ACC112 (cell line): ENCODE results near the gene PELI3.

ENCODE experiments used
- H2AFZ ChIP-seq: fragments of 200-600 bp; sonication (generic); one replicate; pipeline ENCODE4 v1.6.0; 2017; ENCODE audit warnings: antibody characterized with exemption, low read length; ENCODE audit not compliant: unreplicated experiment
- H3K27ac ChIP-seq: fragments of 200-600 bp; sonication (generic); 2 replicates; pipeline ENCODE4 v1.5.1; 2014; ENCODE audit warnings: low read depth, mild to moderate bottlenecking, antibody characterized with exemption, low read length, moderate library complexity
- H3K27me3 ChIP-seq: fragments of 200-600 bp; sonication (generic); 2 replicates; pipeline ENCODE4 v1.6.1; 2014; ENCODE audit warnings: mild to moderate bottlenecking, antibody characterized with exemption, low read length, moderate library complexity, mixed read lengths; ENCODE audit not compliant: insufficient read depth
- H3K36me3 ChIP-seq: fragments of 200-600 bp; sonication (generic); 2 replicates; pipeline ENCODE4 v1.6.1; 2016; ENCODE audit warnings: mild to moderate bottlenecking, antibody characterized with exemption, low read length, moderate library complexity, mixed read lengths; ENCODE audit not compliant: insufficient read depth
- H3K4me1 ChIP-seq: fragments of 200-600 bp; sonication (generic); one replicate; pipeline ENCODE4 v1.6.1; 2016; ENCODE audit warnings: low read length, mixed read lengths; ENCODE audit not compliant: insufficient read depth, unreplicated experiment, control insufficient read depth
- H3K4me3 ChIP-seq: fragments of 200-600 bp; sonication (generic); 2 replicates; pipeline ENCODE4 v1.5.1; 2014; ENCODE audit warnings: mild to moderate bottlenecking, low read depth, low read length
- H3K79me2 ChIP-seq: fragments of 200-600 bp; sonication (generic); one replicate; pipeline ENCODE4 v1.6.0; 2016; ENCODE audit warnings: low read length; ENCODE audit not compliant: control insufficient read depth, unreplicated experiment, insufficient read depth

Gene PELI3

GRCh38 chr11:66475349-66476172 is 8.9 kb downstream of the PELI3 start:
- Histone ChIP-seq H3K4me1 (peaks cover 5% of the 10 kb centered on the region), H3K36me3 (no peaks in the 10 kb centered on the region), H2AFZ (no peak overlapping the region), H3K27ac (no peak overlapping the region), H3K27me3 (no peaks in the 10 kb centered on the region), H3K79me2 (no peaks in the 10 kb centered on the region), H3K4me3 (no peak overlapping the region)

DNA sequence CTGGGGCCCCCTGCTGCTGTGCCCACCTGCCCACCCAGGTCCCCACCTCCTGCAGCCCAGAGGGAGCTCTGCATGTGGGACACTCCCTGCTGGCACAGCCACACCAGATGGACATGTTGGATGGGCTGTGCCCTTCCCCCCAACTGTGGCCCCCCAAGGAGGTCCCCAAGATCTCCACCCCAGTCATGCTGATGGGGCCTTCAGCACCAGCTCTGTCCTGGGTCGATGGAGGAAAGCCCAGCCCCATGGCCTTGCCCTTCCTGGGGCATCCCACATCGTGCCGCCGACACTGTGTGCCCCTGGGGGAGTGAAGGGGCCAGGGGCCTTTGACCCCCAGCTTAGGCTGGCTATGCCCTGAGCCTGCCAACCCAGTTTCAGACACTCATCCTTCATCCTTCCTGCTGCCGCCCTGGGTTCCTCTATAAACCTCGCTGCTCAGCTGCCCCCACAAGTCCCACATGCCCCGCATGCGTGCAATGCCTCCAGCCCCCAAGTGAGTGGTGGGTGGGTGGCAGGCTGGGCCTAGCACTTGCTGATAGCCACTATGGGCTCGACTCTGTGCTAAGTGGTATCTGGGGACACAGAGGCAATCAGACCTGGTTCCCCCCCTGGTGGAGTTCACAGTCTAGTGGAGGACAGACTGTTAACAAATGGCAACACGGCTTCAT is 9.6 kb downstream of the PELI3 start:
- H2AFZ ChIP-seq = no peak overlapping the region
- no peaks in the 10 kb centered on the region for H3K36me3 ChIP-seq
- no peaks in the 10 kb centered on the region for H3K27me3 ChIP-seq
- H3K4me1 ChIP-seq = peaks cover 5% of the 10 kb centered on the region
- no peak overlapping the region for H3K4me3 ChIP-seq
- no peaks in the 10 kb centered on the region for H3K79me2 ChIP-seq
- no peak overlapping the region for H3K27ac ChIP-seq

DNA sequence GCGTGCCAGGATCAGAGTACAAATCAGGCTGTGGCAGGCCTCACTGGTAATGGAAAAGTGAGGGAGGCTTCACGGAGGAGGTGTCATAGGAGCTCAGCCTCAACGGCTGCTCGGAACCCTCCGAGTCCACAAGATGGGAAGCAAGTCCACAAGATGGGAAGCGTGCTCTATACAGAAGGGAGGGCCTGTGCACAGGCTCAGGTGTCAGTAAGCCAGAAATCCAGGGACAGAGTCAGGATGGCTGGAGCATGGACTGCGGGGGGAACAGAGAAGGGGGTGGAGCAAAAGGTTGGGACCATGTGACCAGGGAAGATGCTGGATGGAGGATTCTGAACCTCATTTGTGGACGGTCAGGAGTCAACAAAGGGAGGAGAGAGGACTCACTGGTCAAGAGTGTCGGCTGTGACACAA is 10.1 kb downstream of the PELI3 start:
- Histone ChIP-seq H3K27me3 (no peaks in the 10 kb centered on the region), H3K27ac (no peak overlapping the region), H3K36me3 (no peaks in the 10 kb centered on the region), H3K4me1 (peaks cover 5% of the 10 kb centered on the region), H2AFZ (no peak overlapping the region), H3K4me3 (no peak overlapping the region), H3K79me2 (no peaks in the 10 kb centered on the region)

- Histone ChIP-seq H3K27ac (no peak overlapping the region), H3K4me3 (no peak overlapping the region), H3K4me1 (peaks cover 5% of the 10 kb centered on the region), H3K36me3 (no peaks in the 10 kb centered on the region), H2AFZ (no peak overlapping the region), H3K79me2 (no peaks in the 10 kb centered on the region), H3K27me3 (no peaks in the 10 kb centered on the region)
Measured at GRCh38 chr11:66477263-66478201, 10.8 kb downstream of the PELI3 start.

DNA sequence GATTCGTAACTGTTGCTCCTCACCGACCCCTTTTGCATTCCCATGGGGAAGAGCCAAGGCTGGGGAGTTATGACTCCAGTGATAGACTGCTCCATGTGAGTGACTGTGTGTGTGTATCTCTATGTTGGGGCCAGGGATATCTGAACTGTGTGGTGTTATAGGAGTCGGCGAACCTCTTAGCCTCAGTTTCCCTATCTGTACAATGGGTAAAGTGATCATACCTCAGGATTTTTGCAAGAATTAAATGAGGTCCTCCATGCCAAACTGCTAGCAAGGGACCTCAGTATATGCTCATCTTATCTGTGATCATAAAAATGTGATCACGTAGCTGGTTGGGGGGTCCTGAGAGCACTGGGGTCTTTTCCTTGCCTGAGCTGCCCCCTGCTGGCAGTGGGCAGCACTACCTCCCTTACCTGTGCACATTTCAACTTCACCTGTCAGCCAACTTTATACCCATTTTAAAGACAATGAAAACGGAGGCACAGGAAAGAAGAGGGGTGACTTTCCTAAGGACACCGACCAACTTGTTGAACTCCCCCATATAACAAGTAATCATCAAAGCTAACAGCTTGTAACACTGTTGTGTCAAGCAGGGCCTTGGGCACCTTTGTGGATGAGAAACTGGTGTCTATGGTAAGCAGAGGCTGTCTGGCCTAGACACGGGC is 12.2 kb downstream of the PELI3 start:
- Histone ChIP-seq H3K27ac (peak overlapping the region; percentile 71), H3K27me3 (no peaks in the 10 kb centered on the region), H3K4me3 (peak overlapping the region; percentile 84), H3K4me1 (peaks cover 5% of the 10 kb centered on the region), H3K36me3 (no peaks in the 10 kb centered on the region), H3K79me2 (no peaks in the 10 kb centered on the region), H2AFZ (no peak overlapping the region)

DNA sequence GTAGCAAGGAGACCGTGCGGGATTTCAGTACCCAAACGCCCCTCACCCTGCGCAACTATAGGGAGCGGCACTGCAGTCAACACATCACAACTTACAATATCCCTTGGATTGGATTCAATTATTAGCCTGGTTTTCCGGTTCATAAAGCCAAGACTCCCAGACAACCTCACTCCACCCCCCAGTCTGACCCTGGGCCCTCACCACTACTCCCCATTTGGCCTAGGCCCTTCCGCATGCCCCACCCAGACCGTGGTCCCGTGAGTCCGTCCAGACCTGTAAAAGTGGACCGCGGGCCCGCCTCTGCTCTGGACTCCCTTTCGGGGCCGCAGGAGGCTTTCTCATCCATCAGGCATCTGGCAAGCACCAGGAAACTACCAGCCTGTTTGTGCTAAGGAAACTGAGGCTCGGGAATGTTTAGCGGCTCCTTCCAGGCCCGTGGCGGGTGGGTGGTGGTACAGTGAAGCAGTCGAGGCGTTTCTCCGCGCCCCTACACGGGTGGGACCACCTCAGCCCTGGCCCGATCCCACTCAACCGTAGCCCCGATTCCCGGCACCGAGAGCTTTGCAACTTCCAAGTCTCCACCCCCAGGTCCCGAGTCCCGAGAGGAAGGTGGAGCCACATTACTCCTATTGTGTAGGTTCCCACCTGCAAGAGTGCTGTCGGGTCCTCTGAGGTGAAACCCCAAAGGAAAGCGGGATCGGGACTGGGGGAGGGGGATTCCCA is 12.8 kb downstream of the PELI3 start:
- Histone ChIP-seq H2AFZ (peak overlapping the region; percentile 62), H3K36me3 (no peaks in the 10 kb centered on the region), H3K4me1 (peaks cover 5% of the 10 kb centered on the region), H3K4me3 (peak overlapping the region; percentile 84), H3K79me2 (no peaks in the 10 kb centered on the region), H3K27me3 (no peaks in the 10 kb centered on the region), H3K27ac (peak overlapping the region; percentile 71)

DNA sequence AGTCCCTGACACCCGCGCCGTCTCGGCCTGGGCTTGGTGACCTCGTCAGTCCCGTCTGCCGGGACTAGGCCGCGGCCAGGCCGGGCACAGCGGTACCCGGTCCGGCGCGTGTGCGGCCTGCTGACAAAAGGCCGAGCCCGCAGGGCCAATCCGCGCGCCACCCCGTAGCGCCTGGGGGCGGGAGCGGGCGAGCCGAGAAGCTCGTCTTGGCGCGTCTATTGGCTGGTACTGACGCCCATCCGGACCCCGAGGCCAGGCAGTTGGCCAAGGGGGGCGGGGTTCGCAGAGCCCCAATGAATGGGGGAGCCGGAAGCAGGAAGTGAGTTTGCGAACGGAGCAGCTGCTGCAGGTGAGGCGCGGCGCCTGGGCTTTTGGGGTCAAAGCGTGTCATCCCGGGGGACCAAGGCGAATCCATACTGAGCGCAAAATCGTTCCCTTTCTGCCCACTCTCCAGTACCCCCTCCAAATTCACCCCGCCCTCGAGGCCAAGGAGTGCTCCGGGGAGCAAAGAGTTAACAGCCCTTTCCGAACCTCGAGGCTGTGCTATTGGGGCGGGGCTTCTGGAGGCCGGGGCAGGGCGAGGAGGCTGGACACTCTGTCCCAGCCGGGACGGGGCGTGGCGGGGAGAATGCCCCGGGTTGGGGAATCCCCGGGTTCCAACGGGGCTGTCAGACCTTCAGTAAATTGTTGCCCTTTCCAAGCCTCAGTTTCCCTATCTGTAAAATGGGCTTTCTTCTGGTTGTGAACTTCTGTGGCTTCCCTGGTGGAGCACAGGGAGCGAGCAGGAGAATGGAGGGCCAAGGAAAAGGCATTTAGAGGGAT is 13.6 kb downstream of the PELI3 start, which contains the start of gene DPP3:
DPP3 (plus strand) TSS at position 318 of the 822 bp plus-strand sequence. CDS start 1,767 bp downstream, outside the sequence.
- no peaks in the 10 kb centered on the region for H3K36me3 ChIP-seq
- no peaks in the 10 kb centered on the region for H3K27me3 ChIP-seq
- no peaks in the 10 kb centered on the region for H3K79me2 ChIP-seq
- H2AFZ ChIP-seq = peak within 1 kb of the TSS; percentile 62
- peaks cover 5% of the 10 kb centered on the region for H3K4me1 ChIP-seq
- peak within 1 kb of the TSS; percentile 71 for H3K27ac ChIP-seq
- H3K4me3 ChIP-seq = peak within 1 kb of the TSS; percentile 84

DNA sequence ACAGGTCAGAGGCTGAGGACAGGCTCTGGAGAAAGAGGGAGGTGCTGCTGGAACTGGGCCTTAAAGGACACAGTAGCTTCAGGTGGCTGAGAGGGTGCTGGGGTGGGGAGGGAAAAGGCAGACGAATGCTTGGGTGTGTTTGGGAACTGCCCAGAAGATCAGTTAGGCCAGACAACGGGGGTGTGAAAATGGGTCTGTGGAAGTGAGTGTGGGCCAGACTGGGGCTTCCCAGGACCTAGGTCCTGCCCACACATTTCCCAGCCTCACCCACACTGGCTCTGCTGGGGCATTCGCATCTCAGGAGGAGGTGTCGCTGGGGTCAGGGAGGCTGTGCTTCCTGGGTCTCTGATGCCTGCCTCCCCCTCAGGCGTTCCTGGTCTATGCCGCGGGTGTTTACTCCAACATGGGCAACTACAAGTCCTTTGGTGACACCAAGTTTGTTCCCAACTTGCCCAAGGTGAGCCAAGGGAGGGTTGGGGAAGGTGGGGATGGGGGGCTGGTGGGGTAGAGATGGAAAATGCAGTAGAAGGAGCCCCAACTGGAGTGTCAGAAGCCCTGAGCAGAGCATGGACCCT is 18.2 kb downstream of the PELI3 start:
- H3K27ac ChIP-seq = no peak overlapping the region

DNA sequence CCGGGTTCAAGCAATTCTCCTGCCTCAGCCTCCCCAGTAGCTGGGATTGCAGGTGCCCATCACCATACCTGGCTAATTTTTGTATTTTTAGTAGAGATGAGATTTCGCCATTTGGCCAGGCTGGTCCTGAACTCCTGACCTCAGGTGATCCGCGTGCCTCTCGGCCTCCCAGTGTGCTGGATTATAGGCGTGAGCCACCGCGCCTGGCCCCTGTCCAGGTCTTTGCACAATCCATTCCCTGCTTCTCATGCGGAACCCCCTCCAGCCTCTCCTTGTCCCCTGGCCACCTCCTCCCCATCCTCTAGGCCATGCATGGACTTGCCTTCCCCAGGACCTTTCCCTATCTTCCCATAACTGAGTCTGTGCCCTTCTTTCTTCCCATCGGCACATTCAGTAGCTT is 22.3 kb downstream of the PELI3 start:
- Histone ChIP-seq H2AFZ (no peak overlapping the region), H3K36me3 (0 out of 2 replicates have a peak, but pooled peaks cover 4% of the 10 kb centered on the region), H3K79me2 (no peaks in the 10 kb centered on the region), H3K27ac (no peak overlapping the region), H3K27me3 (no peaks in the 10 kb centered on the region), H3K4me1 (no peaks in the 10 kb centered on the region), H3K4me3 (no peak overlapping the region)

More for the DNA sequence above, 18.2 kb downstream of the PELI3 start:
- 0 out of 2 replicates have a peak, but pooled peaks cover 4% of the 10 kb centered on the region for H3K36me3 ChIP-seq
- H2AFZ ChIP-seq = no peak overlapping the region
- H3K4me1 ChIP-seq = no peaks in the 10 kb centered on the region
- no peaks in the 10 kb centered on the region for H3K79me2 ChIP-seq
- no peak overlapping the region for H3K4me3 ChIP-seq
- H3K27me3 ChIP-seq = no peaks in the 10 kb centered on the region
